KBM-7 (cell line): ENCODE data around the gene JAZF1.
"Not testable (repeated sequence)": the region's sequence is repeated elsewhere in the genome, so short reads cannot be mapped to it uniquely, and the experiment has no call there.

Source experiments
- DNase-seq: peaks from one replicate; pipeline ENCODE4 v3.0.0-alpha.2; 2015
- in situ Hi-C: fragments of 300-500 bp; cut with MboI; formaldehyde crosslinking; loops from 2 replicates; pipeline ENCODE4 v1.14.3; 2020; ENCODE audit warnings: low sequenced_read_pairs, low pct_unique_long_range_greater_than_20kb, mixed read lengths

Gene JAZF1

GRCh38 chr7:27944643-27945042 lies 236.0 kb downstream of the JAZF1 start:
- in situ Hi-C loops = no loop called here
- no peak for DNase-seq

- no peak for DNase-seq
- in situ Hi-C loops = no loop called here
Measured at GRCh38 chr7:27943241-27943640, 237.4 kb downstream of the JAZF1 start.

GRCh38 chr7:27942711-27943110 lies 237.9 kb downstream of the JAZF1 start:
- in situ Hi-C loops = no loop called here
- DNase-seq = no peak

GRCh38 chr7:27941522-27941921 lies 239.1 kb downstream of the JAZF1 start:
- in situ Hi-C loops = no loop called here

GRCh38 chr7:27940341-27940740 lies 240.3 kb downstream of the JAZF1 start:
- in situ Hi-C loops = no loop called here
- no peak for DNase-seq

More at GRCh38 chr7:27941522-27941921, 239.1 kb downstream of the JAZF1 start:
- DNase-seq = no peak

DNA sequence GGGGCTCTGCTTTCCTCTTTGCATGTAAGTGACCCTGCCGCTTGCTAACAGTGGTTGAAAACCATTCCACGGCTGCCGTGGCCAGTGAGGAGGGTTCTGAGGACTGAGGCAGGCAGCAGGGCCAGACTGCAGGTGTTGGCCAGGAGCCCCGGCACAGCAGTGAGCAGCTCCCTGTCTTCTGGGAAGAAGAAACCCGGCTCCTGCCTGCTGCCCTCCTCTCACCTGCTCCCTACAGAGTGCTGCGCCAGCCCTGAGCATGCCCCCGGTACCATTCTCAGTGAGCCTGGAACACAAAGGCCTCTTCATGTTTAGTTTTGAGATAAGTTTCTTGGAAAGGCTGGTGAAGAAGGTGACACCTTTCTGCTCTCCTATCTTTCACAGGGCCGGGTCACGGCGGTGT lies 240.7 kb downstream of the JAZF1 start:
- no peak for DNase-seq
- in situ Hi-C loops = no loop called here

DNA sequence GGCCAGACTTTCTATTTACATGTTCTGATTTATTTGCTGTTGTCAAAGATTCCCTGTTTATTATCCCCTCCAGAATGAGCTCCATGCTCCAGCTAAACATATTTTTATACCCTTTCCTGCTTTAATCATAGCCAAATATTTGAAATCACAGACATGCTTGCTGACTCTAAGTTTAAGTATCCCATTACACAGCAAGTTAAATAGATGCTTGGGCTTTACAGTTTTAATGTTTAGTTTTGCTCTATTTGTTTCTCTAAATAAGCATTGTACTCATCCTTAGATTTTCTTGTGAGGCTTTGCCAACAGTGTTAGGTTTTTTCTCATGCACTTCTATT lies 243.9 kb downstream of the JAZF1 start:
- DNase-seq = no peak

GRCh38 chr7:27936047-27936767 lies 244.4 kb downstream of the JAZF1 start:
- in situ Hi-C loops = no loop called here
- no peak for DNase-seq

More for the DNA sequence above, 243.9 kb downstream of the JAZF1 start:
- in situ Hi-C loops = no loop called here

GRCh38 chr7:27933671-27934565 lies 246.7 kb downstream of the JAZF1 start:
- in situ Hi-C loops = no loop called here
- DNase-seq = peak; percentile 38

- in situ Hi-C loops = no loop called here
- no peak for DNase-seq
Measured at GRCh38 chr7:27930910-27931476, 249.6 kb downstream of the JAZF1 start.

- DNase-seq = no peak
- in situ Hi-C loops = no loop called here
Measured at GRCh38 chr7:27929127-27929526, 251.5 kb downstream of the JAZF1 start.

DNA sequence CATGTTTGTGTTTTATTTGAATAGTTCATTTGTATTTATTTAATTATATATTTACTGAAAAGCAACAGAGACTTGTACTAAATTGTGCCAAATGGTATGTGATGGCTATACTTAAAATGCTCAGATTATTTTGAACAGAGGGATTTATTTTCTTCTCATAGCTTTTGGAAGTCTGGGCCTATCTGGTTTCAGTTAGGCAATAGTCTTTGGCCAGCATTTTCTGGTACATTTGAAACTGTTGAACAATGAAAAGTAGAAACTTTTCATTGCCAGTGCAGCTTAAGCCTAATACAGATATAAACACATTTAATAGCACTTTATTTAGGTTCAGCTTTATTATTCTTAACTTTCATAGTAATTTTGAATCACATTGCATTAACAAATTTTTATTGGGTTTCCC lies 252.6 kb downstream of the JAZF1 start:
- DNase-seq = no peak
- in situ Hi-C loops = no loop called here

- no peak for DNase-seq
- in situ Hi-C loops = no loop called here
Measured at GRCh38 chr7:27925573-27926201, 254.9 kb downstream of the JAZF1 start.

- in situ Hi-C loops = no loop called here
- DNase-seq = no peak
Measured at GRCh38 chr7:27923642-27923980, 257.0 kb downstream of the JAZF1 start.

DNA sequence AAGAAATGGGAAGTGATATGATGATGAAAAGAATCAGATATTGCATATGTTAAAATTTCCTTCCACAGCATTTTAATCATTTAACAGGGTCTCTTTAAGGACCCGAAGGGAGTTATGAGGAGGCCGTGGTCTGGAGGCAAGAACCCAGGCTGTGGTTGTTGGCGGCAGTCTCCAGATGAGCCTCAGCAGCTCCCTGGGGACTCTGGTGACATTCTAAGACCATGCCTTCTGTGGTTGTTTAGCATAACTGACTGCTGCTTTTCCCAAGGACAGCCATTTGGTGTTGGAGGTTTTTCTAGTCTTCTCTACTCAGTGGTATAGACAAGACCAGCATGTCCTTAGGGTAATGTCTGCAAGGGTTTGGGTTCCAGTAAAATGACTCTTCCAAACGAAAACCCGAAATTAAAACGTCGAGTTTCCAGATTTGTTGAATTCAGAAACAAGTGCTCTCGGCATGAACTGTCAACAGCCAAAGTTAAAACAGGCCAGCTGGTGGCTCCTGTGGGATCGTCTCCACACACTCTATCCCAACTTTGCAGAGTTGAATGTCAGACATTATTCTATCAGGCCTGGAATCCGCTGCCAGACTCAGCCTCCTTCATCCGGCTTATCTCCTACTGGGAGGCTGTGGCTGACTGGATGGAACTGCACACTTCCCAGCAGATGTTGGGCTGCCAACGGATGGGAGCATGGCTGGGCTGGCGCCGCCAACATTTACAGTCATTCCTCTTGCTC lies 257.5 kb downstream of the JAZF1 start:
- in situ Hi-C loops = no loop called here

GRCh38 chr7:27922389-27922788 lies 258.2 kb downstream of the JAZF1 start:
- DNase-seq, in situ Hi-C loops: not testable (repeated sequence)

More for the DNA sequence above, 257.5 kb downstream of the JAZF1 start:
- peak; percentile 9 for DNase-seq

DNA sequence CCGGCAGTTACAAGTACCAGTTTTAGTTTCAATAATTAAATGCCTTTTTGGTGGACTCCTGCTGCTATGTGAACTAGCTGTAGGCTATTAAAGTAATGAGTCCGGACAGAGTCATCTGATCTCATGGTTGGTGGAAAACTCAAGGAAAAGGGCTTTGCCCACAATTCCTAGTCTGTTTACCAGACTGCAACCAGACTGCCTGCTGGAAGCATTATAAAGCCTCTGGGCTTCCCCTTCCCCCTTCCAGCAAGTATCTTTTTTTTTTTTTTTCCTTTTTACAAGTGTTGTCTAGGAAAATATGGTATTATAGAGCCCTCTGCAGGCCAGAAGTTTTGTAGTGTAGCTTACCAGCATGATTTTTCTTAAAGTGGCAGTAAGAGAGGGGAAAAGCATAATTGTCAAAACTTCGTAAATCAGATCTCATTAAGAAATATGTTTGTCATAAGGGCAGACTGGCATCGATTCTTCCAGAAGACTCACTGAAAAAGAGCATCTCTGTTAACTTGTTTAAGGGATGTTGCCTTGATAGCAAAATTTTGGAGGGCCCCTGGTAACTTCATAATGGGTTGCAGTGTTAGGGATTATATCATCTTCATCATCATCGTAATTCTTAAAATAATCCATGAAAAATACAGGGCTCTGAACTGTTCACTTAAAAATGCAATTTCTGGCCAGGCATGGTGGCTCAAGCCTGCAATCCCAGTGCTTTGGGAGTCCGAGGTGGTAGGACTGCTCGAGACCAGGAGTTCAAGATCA lies 259.3 kb downstream of the JAZF1 start:
- DNase-seq = peak; percentile 91
- in situ Hi-C loops = no loop called here

GRCh38 chr7:27920281-27920946 lies 260.2 kb downstream of the JAZF1 start:
- DNase-seq = no peak
- in situ Hi-C loops = no loop called here
